Fibroblast of pulmonary artery (primary cell): Measurements from ENCODE around the gene MROH8.

Experiments
- DNase-seq: peaks from one replicate; pipeline ENCODE4 v3.0.0-alpha.2; 2010; ENCODE audit warnings: low read depth
- H3K4me3 ChIP-seq: replicated peaks from 2 replicates; pipeline ENCODE4 v1.5.1; 2011; ENCODE audit warnings: low read depth, mild to moderate bottlenecking, control low read depth, low read length, moderate library complexity
- TF ChIP-seq, protein P1 (sequence below): IDR thresholded peaks from 2 replicates; pipeline ENCODE4 v1.5.1; 2011; ENCODE audit warnings: mild to moderate bottlenecking, control low read depth, low read length, inconsistent platforms; ENCODE audit errors: missing control alignments

MROH8 gene

DNA sequence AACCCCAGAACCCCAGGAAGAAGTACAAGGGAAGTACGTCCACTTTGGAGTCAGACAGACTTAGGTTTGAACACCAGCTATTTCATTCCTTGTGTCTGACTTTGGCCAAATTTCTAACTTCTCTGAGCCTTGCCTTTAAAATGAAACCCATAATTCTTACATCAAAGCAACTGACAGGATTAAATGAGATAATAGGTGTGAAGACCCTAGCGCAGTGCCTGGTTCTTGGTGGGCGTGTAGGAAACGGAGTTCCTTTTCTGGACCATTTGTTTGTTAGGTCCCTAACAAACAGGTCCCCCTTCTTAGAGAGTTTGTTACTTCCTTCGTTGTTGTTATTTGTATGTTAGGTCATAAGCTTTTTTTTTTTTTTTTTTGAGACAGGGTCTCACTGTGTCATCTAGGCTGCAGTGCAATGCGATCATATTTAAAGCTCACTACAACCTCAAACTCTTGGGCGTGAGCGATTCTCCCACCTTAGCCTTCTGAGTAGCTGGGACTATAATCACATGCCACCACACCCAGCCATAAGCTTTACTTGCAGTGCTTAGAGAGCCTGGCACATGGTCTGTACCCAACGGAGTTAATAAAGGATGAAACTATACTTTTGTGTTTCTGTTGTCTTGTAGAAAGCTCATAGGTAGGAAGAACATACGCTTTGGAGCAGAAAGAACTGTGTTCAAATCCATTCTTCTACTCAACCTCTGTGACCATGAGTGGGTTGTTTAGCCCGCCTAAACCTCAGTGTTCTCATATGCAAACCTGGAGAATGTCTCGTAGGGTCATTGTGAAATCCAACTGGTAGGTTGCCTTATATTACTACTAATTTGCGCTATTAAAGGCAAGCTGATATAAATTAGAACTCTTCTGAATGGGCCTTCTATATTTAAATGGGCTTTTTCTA, 21.8 kb upstream of the MROH8 start:
- TF ChIP-seq, protein P1, sequence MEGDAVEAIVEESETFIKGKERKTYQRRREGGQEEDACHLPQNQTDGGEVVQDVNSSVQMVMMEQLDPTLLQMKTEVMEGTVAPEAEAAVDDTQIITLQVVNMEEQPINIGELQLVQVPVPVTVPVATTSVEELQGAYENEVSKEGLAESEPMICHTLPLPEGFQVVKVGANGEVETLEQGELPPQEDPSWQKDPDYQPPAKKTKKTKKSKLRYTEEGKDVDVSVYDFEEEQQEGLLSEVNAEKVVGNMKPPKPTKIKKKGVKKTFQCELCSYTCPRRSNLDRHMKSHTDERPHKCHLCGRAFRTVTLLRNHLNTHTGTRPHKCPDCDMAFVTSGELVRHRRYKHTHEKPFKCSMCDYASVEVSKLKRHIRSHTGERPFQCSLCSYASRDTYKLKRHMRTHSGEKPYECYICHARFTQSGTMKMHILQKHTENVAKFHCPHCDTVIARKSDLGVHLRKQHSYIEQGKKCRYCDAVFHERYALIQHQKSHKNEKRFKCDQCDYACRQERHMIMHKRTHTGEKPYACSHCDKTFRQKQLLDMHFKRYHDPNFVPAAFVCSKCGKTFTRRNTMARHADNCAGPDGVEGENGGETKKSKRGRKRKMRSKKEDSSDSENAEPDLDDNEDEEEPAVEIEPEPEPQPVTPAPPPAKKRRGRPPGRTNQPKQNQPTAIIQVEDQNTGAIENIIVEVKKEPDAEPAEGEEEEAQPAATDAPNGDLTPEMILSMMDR: no peak
- H3K4me3 ChIP-seq: no peak overlapping the region
- DNase-seq: no peak

DNA sequence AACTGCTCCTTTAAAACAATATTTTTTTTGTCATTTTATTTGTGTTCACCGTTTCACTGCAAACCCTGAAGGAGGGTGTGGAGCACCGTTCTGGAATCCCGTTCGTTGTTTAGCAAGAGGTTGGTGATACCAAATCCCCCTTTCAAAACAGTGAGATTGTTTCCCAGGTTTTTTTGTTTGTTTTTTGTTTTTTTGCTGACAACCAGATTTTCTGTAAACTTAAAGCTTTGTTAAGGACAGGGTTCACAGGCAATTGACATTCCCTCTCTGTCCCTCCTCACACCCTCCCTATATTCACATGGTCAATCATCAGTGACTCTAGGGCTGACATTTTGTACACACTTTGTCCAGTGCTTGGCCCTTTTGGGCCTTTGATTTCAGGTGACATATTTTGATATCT, 21.0 kb upstream of the MROH8 start:
- TF ChIP-seq, protein P1: no peak
- no peak for DNase-seq
- H3K4me3 ChIP-seq: no peak overlapping the region

DNA sequence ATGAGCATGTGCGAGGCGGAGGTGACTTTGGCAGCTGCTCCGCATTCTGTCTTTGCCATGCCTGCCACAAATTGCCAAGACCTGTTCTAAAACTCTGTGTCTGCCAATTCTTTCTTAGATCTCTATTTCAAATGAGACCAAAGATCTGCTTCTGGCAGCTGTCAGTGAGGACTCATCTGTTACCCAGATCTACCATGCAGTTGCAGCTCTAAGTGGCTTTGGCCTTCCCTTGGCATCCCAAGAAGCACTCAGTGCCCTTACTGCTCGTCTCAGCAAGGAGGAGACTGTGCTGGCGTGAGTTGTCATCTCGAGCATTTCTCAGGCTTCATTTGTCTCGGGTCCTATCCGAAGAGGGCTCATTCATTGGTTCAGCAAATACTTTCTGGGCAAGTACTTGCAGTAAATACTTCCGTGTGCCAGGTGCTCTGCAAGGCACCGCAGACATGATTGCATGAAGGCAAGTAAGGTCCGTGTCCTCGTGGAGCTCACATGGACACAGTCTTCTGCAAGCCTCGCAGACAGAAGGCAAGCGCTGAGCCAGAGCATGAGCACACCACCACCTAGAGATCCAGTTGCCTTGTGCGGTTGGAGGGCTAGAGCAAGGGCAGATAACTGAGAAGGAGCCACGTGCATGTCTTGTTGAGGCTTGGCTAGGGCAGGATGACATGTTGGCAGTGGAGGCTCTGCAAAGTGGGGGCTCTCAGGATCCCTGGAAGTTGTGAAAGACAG, 19.7 kb upstream of the MROH8 start:
- H3K4me3 ChIP-seq: no peak overlapping the region
- DNase-seq: no peak
- TF ChIP-seq, protein P1: no peak

DNA sequence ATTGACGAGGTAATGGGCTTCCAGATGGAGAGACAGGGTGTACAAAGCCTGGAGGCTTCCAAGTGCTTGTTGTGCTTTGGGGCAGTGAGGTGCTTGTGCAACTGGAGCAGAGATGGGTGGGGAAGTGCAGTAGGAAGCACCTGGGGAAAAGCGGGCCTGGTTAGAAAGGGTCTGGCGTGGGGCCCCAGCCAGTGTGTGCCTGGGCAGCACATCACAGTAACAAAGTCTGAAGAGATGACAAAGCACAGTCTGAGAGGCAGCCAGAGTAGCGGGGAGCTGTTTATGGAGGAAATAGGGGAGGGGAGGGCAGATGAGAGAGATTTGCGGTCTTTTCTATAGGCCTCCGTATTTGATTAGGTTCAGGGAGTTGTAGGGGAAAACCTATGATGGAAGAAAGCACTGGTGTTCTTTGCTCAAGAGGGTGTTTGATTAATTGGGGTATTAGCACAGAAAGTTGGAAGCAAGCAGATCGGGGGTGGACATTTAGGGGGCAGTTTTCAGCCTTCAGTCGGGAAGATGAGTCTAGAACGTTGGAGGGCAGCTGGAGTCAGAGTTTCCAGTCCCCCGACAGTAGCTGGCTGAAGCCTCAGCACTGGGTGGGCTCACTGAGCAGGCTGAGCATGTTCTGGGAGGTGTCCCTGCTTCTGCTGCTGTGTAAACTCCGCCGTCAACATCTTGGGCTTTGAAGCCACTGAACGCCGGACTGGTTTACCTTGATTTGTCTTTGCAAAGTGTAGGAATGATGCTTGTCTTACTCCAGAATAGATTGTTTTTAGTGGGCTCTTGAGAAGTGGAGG, 15.5 kb upstream of the MROH8 start:
- no peak for DNase-seq
- no peak overlapping the region for H3K4me3 ChIP-seq
- TF ChIP-seq, protein P1: no peak

DNA sequence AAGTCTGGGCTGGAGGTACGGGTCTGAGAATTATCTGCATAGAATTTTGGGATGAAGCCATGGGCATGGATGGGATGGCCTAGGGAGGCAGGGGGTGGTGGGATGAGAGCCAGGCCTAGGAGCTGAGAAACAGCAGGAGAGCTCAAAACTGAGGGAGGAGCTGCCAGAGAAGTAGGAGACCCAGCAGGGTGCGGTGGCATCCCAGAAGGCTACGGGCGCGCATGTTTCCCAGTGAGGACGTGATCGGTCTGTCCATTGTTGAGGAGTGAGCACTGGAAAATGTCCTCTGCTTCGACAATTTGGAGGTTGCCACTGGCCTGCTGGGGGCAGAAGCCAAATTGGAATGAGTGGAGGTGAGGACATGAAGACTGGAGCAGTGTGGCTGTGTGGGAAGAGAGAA, 14.5 kb upstream of the MROH8 start:
- H3K4me3 ChIP-seq: no peak overlapping the region
- DNase-seq: no peak
- TF ChIP-seq, protein P1: no peak

DNA sequence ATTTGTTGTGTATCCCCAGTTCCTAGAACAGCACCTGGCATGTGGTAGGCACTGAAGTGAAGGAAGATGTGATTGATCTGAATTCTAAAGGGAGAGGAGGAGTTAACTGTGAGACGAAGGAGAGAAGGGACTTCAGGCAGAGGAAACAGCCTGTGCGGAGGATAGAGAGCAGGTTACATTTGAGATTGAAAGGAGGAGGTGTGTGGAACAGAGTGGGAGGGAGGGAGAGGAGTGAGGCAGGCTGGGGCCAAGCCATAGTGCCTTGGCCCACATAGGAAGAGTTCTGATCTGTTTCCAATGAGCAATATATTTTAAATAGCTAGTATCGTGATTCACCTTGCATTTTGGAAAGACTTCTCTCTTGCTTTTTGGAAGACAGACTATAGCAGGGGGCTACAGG, 13.9 kb upstream of the MROH8 start:
- no peak overlapping the region for H3K4me3 ChIP-seq
- TF ChIP-seq, protein P1: no peak
- DNase-seq: no peak
